Activated CD4-positive, alpha-beta memory T cell treated with anti-CD3 and anti-CD28 coated beads for 36 hours (primary cell): Measurements from ENCODE around the gene COQ5. TPM values are rescaled to one million over a fixed set of nuclear protein-coding genes. Genes with fewer than 3 reads are reported as not detected.

Experiments used
- CTCF ChIA-PET: fragments of 350-600 bp; sonication (Branson Sonifier 250); formaldehyde crosslinking; loops from one replicate; lab custom pipeline; 2021; ENCODE audit warnings: antibody characterized with exemption, inconsistent platforms; lab: Charles Lee
- POLR2A ChIA-PET: fragments of 350-600 bp; sonication (Branson Sonifier 250); formaldehyde crosslinking; loops from one replicate; lab custom pipeline; 2021; ENCODE audit warnings: antibody characterized with exemption; lab: Charles Lee
- DNase-seq: peaks from one replicate; pipeline ENCODE4 v3.0.0-alpha.2; 2020
- H3K27ac Mint-ChIP-seq: one replicate; pipeline ENCODE4 v1.8.0; 2021; ENCODE audit warnings: mixed read lengths
- H3K27me3 Mint-ChIP-seq: one replicate; pipeline ENCODE4 v1.8.0; 2021; ENCODE audit warnings: mixed read lengths
- H3K36me3 Mint-ChIP-seq: one replicate; pipeline ENCODE4 v1.8.0; 2021; ENCODE audit warnings: mixed read lengths
- H3K4me1 Mint-ChIP-seq: one replicate; pipeline ENCODE4 v1.8.0; 2021; ENCODE audit warnings: low read depth, mixed read lengths
- H3K4me3 Mint-ChIP-seq: one replicate; pipeline ENCODE4 v1.8.0; 2021; ENCODE audit warnings: mild to moderate bottlenecking, mixed read lengths
- H3K9me3 Mint-ChIP-seq: one replicate; pipeline ENCODE4 v1.8.0; 2021; ENCODE audit warnings: mixed read lengths
- intact Hi-C: fragments of 100-400 bp; cut with micrococcal nuclease; formaldehyde crosslinking; loops from one replicate; pipeline ENCODE4 v1.15.1; 2023
- total RNA-seq, 2 experiments: library from RNA; stranded (reverse); gene quantifications; one replicate each; pipeline ENCODE4 v1.2.3, GENCODE V29; 2021

Gene COQ5
- total RNA-seq, 2 experiments from 2014 or later = 30.1 to 31.6 TPM

DNA sequence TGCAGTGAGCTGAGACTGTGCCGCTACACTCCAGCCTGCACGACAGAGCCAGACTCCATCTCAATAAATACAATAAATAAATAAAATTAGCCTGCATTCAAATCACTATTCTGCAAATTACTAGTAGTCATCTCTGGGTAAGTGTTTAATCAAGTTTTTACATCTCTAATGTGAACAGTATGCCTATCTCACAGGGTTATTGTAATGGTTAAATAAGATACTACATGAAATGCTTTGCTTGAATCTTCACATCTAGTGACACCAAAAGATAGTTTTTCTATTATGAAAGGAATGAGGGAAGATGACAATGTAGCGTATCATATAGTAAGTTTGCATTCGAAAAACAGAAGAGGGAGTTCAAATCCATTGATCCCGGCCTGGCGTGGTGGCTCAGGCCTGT lies 61.5 kb downstream of the COQ5 start:
- intact Hi-C loops = no loop called here

DNA sequence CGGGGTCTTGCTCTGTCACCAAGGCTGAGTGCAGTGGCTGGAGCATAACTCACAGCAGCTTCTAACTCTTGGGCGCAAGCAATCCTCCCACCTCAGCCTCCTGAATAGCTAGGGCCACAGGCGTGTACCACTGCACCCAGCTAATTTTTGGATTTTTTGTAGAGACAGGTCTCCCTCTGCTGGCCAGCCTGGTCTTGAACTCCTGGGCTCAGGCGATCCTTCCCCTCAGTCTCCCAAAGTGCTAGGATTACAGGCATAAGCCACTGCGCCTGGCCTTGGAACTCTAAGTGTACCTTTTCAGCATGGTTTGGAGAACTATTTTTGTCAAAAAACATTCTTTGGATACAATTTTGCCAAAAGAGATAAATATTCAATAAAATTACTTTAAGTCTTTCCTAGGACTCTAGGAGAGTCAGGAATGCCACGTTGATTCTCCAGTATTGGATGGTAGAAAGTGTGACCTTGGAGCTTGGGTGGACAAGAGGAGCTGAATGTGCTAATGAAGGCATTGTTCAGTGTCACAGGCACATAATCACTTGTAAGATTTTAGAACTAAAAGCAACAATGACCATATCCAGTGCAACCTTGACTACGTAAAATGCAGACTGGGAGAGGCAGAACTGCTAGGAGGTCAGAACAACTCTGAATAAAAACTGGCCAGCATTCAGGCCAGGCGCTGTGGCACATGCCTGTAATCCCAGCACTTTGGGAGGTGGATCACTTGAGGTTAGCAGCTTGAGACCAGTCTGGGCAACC lies 62.2 kb downstream of the COQ5 start:
- intact Hi-C loops = no loop called here
- Mint-ChIP-seq H3K9me3 (no peaks in the 10 kb centered on the region), H3K27me3 (no peaks in the 10 kb centered on the region), H3K36me3 (peaks cover 38% of the 10 kb centered on the region), H3K4me1 (peaks cover 31% of the 10 kb centered on the region), H3K4me3 (no peak overlapping the region), H3K27ac (no peak overlapping the region)
- ChIA-PET POLR2A (interaction anchor here (0.6 to 1.2 kb wide), 2 partner anchors 14 to 39 kb away, joined by 3 to 4 read pairs; no protein-coding TSS in a partner anchor), CTCF (interaction anchor here (0.6 to 7.5 kb wide), 16 partner anchors 11 to 787 kb away, joined by 3 to 97 read pairs (median 4); partner anchors contain the start of gene RNF10)
- DNase-seq = peak; percentile 66

More for the DNA sequence above, 61.5 kb downstream of the COQ5 start:
- Mint-ChIP-seq H3K36me3 (peaks cover 31% of the 10 kb centered on the region), H3K4me3 (no peak overlapping the region), H3K4me1 (peaks cover 31% of the 10 kb centered on the region), H3K9me3 (no peaks in the 10 kb centered on the region), H3K27ac (no peak overlapping the region), H3K27me3 (no peaks in the 10 kb centered on the region)
- CTCF ChIA-PET = interaction anchor here (1.2 to 7.5 kb wide), 8 partner anchors 12 to 112 kb away, joined by 3 to 97 read pairs (median 6); no protein-coding TSS in a partner anchor
- no peak for DNase-seq
- POLR2A ChIA-PET = interaction anchor here (1.4 to 2.8 kb wide), 4 partner anchors 21 to 266 kb away, joined by 4 to 13 read pairs (median 8); partner anchors contain the start of genes DYNLL1, GATC, RNU4-2 and RPLP0

DNA sequence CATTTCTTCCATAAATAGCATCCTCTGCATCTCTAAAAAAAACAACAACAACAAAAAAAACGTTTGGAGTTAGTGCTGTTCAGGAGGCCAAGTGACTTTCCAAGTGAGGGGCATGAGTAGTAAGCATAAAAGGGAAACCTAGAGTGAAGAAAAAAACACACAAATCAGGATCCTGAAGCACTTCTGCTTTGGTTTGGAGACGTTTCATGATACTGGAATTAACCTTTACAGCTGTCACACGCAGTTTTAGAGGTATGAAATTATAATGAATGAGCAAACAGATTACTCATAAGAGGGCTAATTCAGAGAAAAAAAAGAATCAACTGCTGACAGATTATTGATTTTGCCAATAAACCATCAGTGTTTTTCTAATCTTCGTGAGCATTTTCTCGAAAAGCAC lies 63.2 kb downstream of the COQ5 start:
- H3K9me3 Mint-ChIP-seq = no peaks in the 10 kb centered on the region
- H3K27ac Mint-ChIP-seq = peak overlapping the region; percentile 20
- CTCF ChIA-PET = interaction anchor here (0.7 to 7.5 kb wide), 9 partner anchors 11 to 503 kb away, joined by 3 to 97 read pairs (median 6); partner anchors contain the start of gene RNF10
- H3K4me3 Mint-ChIP-seq = no peak overlapping the region
- H3K27me3 Mint-ChIP-seq = no peaks in the 10 kb centered on the region
- DNase-seq = no peak
- intact Hi-C loops = no loop called here
- POLR2A ChIA-PET = interaction anchor here (1.2 kb wide), 1 partner anchor 13 kb away, joined by 3 read pairs; no protein-coding TSS in a partner anchor
- peaks cover 41% of the 10 kb centered on the region for H3K36me3 Mint-ChIP-seq
- peaks cover 31% of the 10 kb centered on the region for H3K4me1 Mint-ChIP-seq

DNA sequence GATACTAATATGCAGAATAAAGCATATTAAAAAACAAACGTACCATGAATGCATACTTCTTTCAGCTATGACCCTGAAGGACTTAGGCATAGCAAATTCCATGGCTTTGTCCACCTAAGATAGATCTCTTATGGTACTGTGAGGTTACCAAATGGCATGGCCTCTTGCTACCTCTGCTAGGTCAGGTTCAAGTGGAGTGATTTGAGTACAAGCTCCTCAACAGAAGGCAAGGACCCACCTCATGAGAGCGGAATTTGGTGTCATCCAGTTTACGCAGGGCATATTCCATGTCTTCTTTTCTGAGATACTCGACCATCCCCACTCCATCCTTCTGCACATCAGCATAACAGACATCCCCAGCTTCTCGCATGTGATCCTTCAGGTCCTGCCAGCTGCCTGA lies 65.2 kb downstream of the COQ5 start:
- POLR2A ChIA-PET = interaction anchor here (0.6 kb wide), 1 partner anchor 16 kb away, joined by 3 read pairs; no protein-coding TSS in a partner anchor

DNA sequence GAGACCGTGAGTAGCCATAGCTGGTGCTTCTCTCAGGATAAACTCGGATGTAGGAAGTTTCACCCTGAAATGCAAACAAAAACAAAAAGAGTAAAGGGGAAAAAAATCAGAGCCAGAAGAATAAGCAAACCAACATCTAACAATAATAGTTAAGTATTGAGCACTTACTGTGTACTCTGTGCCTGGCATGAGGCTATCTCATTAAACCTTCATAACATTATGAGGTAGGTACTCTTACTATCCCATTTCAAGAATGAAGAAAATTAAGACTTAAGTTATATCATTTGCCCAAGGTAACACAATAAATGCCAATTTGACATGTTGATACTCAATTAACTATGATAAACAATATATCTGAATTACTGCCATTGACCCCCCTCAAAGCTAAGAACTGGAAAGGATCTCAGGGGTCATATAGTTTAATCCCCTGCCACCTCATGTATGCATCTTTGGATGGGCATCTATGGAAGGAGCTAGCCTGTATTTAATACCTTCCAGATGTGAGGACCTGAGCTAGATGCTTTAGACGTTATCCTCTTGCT lies 66.8 kb downstream of the COQ5 start:
- Mint-ChIP-seq H3K27ac (no peak overlapping the region), H3K4me3 (no peak overlapping the region), H3K4me1 (peaks cover 16% of the 10 kb centered on the region), H3K36me3 (peaks cover 55% of the 10 kb centered on the region), H3K27me3 (no peaks in the 10 kb centered on the region), H3K9me3 (no peaks in the 10 kb centered on the region)
- DNase-seq = no peak
- POLR2A ChIA-PET = no interaction called here
- CTCF ChIA-PET = interaction anchor here (0.5 kb wide), 1 partner anchor 95 kb away, joined by 3 read pairs; no protein-coding TSS in a partner anchor
- intact Hi-C loops = no loop called here

More for the DNA sequence above, 65.2 kb downstream of the COQ5 start:
- Mint-ChIP-seq H3K27me3 (no peaks in the 10 kb centered on the region), H3K27ac (no peak overlapping the region), H3K9me3 (no peaks in the 10 kb centered on the region), H3K36me3 (peaks cover 53% of the 10 kb centered on the region), H3K4me3 (no peak overlapping the region), H3K4me1 (peaks cover 26% of the 10 kb centered on the region)
- CTCF ChIA-PET = interaction anchor here (0.6 to 7.5 kb wide), 5 partner anchors 8 to 107 kb away, joined by 3 to 97 read pairs (median 4); no protein-coding TSS in a partner anchor
- intact Hi-C loops = no loop called here
- DNase-seq = no peak

DNA sequence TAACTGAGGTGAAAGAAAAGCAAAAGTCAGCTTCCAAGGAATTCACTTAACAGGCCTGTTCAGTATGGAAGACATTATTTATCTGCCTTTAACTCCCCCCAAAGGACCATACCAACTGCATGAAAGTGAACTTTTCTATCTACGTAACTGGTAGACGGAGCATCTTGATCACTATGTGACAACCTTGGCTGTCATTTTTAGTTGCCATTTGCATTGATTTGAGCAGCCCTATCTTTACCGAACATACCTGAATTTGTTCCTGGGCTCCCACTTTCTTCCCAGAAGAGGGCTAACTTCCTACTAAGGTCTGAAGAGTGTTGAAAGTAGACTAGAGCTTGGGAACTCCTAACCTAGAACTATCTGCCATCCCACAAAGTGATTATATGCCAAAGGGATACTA lies 68.8 kb downstream of the COQ5 start:
- Mint-ChIP-seq H3K4me1 (peaks cover under 1% of the 10 kb centered on the region), H3K9me3 (no peaks in the 10 kb centered on the region), H3K27ac (peak overlapping the region; percentile 5), H3K27me3 (no peaks in the 10 kb centered on the region), H3K4me3 (no peak overlapping the region), H3K36me3 (peaks cover 57% of the 10 kb centered on the region)
- intact Hi-C loops = no loop called here
- ChIA-PET CTCF (interaction anchor here (1.1 to 11.8 kb wide), 3 partner anchors 7 to 232 kb away, joined by 3 to 97 read pairs (median 3); partner anchors contain the start of gene SRSF9), POLR2A (no interaction called here)
- DNase-seq = no peak

DNA sequence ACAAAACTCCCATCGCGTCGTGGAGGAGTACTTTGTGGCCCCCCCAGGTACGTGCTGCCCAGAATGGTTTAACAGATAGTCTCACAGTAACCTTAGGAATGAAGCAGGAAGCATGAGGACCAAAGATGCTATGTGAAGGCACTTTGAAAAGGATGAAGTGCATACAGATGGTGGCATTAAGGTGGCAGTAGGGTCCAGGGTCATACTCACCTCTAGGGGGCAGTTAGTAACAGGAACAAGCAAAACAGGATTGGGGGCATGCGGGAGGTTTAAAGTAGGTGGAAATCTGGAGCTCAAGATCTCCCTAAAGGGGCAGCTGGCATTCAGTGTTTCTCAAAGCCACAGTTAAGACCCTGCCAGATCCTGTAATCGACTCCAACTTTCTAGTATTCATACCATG lies 71.8 kb downstream of the COQ5 start:
- H3K27me3 Mint-ChIP-seq = no peaks in the 10 kb centered on the region
- H3K9me3 Mint-ChIP-seq = no peaks in the 10 kb centered on the region
- H3K4me3 Mint-ChIP-seq = no peak overlapping the region
- peaks cover 31% of the 10 kb centered on the region for H3K36me3 Mint-ChIP-seq
- intact Hi-C loops = no loop called here
- DNase-seq = no peak
- POLR2A ChIA-PET = interaction anchor here (1.5 to 1.9 kb wide), 2 partner anchors 13 to 59 kb away, joined by 3 to 6 read pairs; partner anchors contain the start of gene SRSF9
- CTCF ChIA-PET = interaction anchor here (0.7 to 11.8 kb wide), 6 partner anchors 10 to 38 kb away, joined by 3 to 97 read pairs (median 4); partner anchors contain the start of gene SRSF9
- peak overlapping the region; percentile 28 for H3K27ac Mint-ChIP-seq
- H3K4me1 Mint-ChIP-seq = peaks cover 12% of the 10 kb centered on the region

DNA sequence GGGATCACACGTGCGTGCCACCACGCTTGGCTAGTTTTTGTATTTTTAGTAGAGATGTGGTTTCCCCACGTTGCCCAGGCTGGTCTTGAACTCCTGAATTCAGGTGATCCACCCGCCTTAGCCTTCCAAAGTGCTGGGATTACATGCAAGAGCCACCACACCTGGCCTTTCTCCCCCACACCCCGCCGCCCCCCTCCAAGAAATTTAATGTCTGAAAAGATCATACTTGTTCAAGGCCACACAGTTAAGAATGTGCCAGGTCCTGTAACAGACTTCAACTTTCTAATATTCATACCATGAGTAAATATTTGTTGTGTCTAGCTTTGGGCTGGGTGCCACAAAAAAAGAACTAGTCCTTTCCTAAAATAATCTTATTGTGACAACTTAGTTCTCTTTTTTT lies 73.7 kb downstream of the COQ5 start:
- Mint-ChIP-seq H3K27me3 (no peaks in the 10 kb centered on the region), H3K27ac (no peak overlapping the region), H3K4me3 (no peak overlapping the region), H3K9me3 (no peaks in the 10 kb centered on the region), H3K4me1 (peaks cover 12% of the 10 kb centered on the region), H3K36me3 (peaks cover 26% of the 10 kb centered on the region)
- ChIA-PET CTCF (interaction anchor here (0.6 to 11.8 kb wide), 2 partner anchors 12 to 25 kb away, joined by 3 to 97 read pairs; partner anchors contain the start of gene SRSF9), POLR2A (interaction anchor here (0.6 to 0.7 kb wide), 2 partner anchors 322 to 442 kb away, joined by 4 to 6 read pairs; no protein-coding TSS in a partner anchor)
- DNase-seq = no peak
- intact Hi-C loops = no loop called here

DNA sequence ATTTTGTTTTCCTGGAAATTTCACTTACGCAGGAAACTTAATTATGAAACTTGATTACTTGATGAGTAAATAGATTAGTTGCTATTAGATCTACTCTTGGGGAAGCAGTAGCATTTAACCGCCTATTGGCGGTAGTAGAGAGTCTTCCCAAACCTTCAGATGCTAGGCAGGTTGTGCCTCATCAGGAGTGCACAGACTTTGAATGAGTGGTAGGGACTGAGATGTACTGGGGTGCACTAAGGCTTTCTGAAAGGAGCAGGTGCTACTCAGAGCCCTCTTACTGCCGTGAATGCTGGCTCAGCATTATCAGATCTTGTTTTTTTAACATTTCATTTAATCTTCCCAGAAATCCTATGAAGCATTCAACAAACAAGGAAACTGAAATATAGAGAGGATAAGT lies 75.0 kb downstream of the COQ5 start:
- Mint-ChIP-seq H3K36me3 (peaks cover 24% of the 10 kb centered on the region), H3K4me1 (peaks cover 15% of the 10 kb centered on the region), H3K27me3 (no peaks in the 10 kb centered on the region), H3K4me3 (no peak overlapping the region), H3K27ac (no peak overlapping the region), H3K9me3 (no peaks in the 10 kb centered on the region)
- ChIA-PET POLR2A (no interaction called here), CTCF (interaction anchor here (0.8 to 11.8 kb wide), 5 partner anchors 9 to 35 kb away, joined by 3 to 97 read pairs (median 5); partner anchors contain the start of genes COX6A1 and SRSF9)
- no peak for DNase-seq
- intact Hi-C loops = loop anchor here (1.0 kb wide), 1 partner anchor 15 kb away; the partner anchor contains the start of gene SRSF9
